ENCODE results near the gene KIDINS220. TPM values are rescaled to one million over a fixed set of nuclear protein-coding genes. Genes with fewer than 3 reads are reported as not detected.

The KIDINS220 gene
- total RNA-seq, 4 donors from 2014 or later, result 65.8 to 78.1 (median 73.6) TPM

GRCh38 chr2:8679827-8680731, 157.3 kb downstream of the KIDINS220 start:
- WGBS, result 18% methylated on average over 19 of the region's 19 CpGs
- peak in 1 of 2 donors; percentile 63 for TF ChIP-seq POLR2AphosphoS5 (IDR thresholded peaks at IDR 0.05)
- TF ChIP-seq CTCF (IDR thresholded peaks at IDR 0.05), result no peak
- TF ChIP-seq EP300 (IDR thresholded peaks at IDR 0.05), result no peak
- TF ChIP-seq POLR2A (IDR thresholded peaks at IDR 0.05; ENCODE audit: low read depth), result no peak
- Histone ChIP-seq H3K36me3 (no peaks in the 10 kb centered on the region), H3K27ac (replicated peaks in 1 of 4) (peak overlapping the region; percentile 98 to 99 (median 98)), H3K4me1 (peaks cover 38 to 67% (median 62%) of the 10 kb centered on the region in 4 donors), H3K9me3 (no peaks in the 10 kb centered on the region), H3K27me3 (no peaks in the 10 kb centered on the region), H3K4me3 (peak overlapping the region; percentile 72 to 86 (median 73))
- intact Hi-C loops (cut with DNase I), result loop anchor here (5.0 to 10.0 kb wide), 4 partner anchors 93 to 1585 kb away; no protein-coding TSS in a partner anchor
- no peak for DNase-seq (ENCODE audit: extremely low spot score)

GRCh38 chr2:8679567-8679826, 157.9 kb downstream of the KIDINS220 start:
- peaks cover 0 to 4% (median 2%) of the 10 kb centered on the region in 4 donors for H3K9me3 ChIP-seq
- intact Hi-C loops (cut with DNase I), result no loop called here
- no peaks in the 10 kb centered on the region for H3K27me3 ChIP-seq
- no peak for DNase-seq (ENCODE audit: extremely low spot score)
- 17% methylated on average over 8 of the region's 8 CpGs for WGBS
- H3K4me1 ChIP-seq, result peaks cover 38 to 62% (median 57%) of the 10 kb centered on the region in 4 donors
- H3K4me3 ChIP-seq, result peak overlapping the region; percentile 72 to 86 (median 73)
- TF ChIP-seq CTCF (IDR thresholded peaks at IDR 0.05) (no peak), POLR2A (IDR thresholded peaks at IDR 0.05; ENCODE audit: low read depth) (no peak), POLR2AphosphoS5 (IDR thresholded peaks at IDR 0.05) (no peak), EP300 (IDR thresholded peaks at IDR 0.05) (no peak)
- no peaks in the 10 kb centered on the region for H3K36me3 ChIP-seq
- H3K27ac ChIP-seq (replicated peaks in 1 of 4), result peak overlapping the region; percentile 98 to 99 (median 98)

Other genes with a start within 250 kb of the KIDINS220 start
- 100 to 1,000 TPM; 149 to 254 (median 187) TPM for gene ID2, start 155.6 kb downstream of the KIDINS220 start, total RNA-seq
- 10 to 100 TPM; 14.1 to 19.9 (median 17.0) TPM for gene MBOAT2, start 166.1 kb upstream of the KIDINS220 start, total RNA-seq